K562 (cell line): Measurements from ENCODE around the gene ARNT2.

Source experiments
- EGR1 ChIP-seq: fragments of 450-650 bp; conservative IDR thresholded peaks from 2 replicates; pipeline ENCODE4 v1.6.1; 2017; ENCODE audit warnings: mild to moderate bottlenecking
- ELF4 ChIP-seq: fragments of 450-650 bp; formaldehyde crosslinking; IDR thresholded peaks from 2 replicates; pipeline ENCODE4 v1.4.0; 2022; ENCODE audit warnings: missing genetic modification characterization
- JUN ChIP-seq, 2 experiments: sonication (generic) in 1 of 2; formaldehyde crosslinking in 1 of 2; IDR thresholded peaks; 2 replicates each; pipeline versions ENCODE4 v1.6.1 to v1.8.0; 2012 to 2022; ENCODE audit warnings: borderline replicate concordance in 2 of 2, mild to moderate bottlenecking in 2 of 2, improper control_type of control experiment in 1 of 2, low read depth in 1 of 2, low read length in 1 of 2, missing genetic modification reagents in 1 of 2
- NCOR1 ChIP-seq: fragments of 450-650 bp; IDR thresholded peaks from 2 replicates; pipeline ENCODE4 v1.6.1; 2016; ENCODE audit warnings: mild to moderate bottlenecking, moderate library complexity
- NEUROD1 ChIP-seq: fragments of 150-350 bp; IDR thresholded peaks from 2 replicates; pipeline ENCODE4 v1.6.1; 2014; ENCODE audit warnings: borderline replicate concordance, low read length, low read depth; ENCODE audit not compliant: partially characterized antibody
- POLR2A ChIP-seq: fragments of 450-650 bp; conservative IDR thresholded peaks from 2 replicates; pipeline ENCODE4 v1.6.1; 2016
- RAD21 ChIP-seq, 2 experiments: fragments of 250-450 bp in 1 of 2; fragments of 450-650 bp in 1 of 2; sonication (Bioruptor Pico) in 1 of 2; formaldehyde crosslinking in 1 of 2; IDR thresholded peaks in 1 of 2; conservative IDR thresholded peaks in 1 of 2; 2 replicates each; pipeline versions ENCODE4 v1.4.0 to v1.8.0; 2020 to 2022; ENCODE audit warnings: mild to moderate bottlenecking in 2 of 2, moderate library complexity in 1 of 2
- TCF7L2 ChIP-seq: fragments of 150-350 bp; IDR thresholded peaks from 2 replicates; pipeline ENCODE4 v1.6.1; 2016; ENCODE audit warnings: low read depth, mild to moderate bottlenecking, low read length, moderate library complexity
- ZBTB8A ChIP-seq: fragments of 450-650 bp; IDR thresholded peaks from 2 replicates; pipeline ENCODE4 v1.6.1; 2018; ENCODE audit warnings: mild to moderate bottlenecking, moderate library complexity; ENCODE audit not compliant: partially characterized antibody
- TF ChIP-seq, protein P1 (sequence below), 3 experiments: IDR thresholded peaks in 2 of 3; conservative IDR thresholded peaks in 1 of 3; 2 replicates each; pipeline ENCODE4 v1.5.1; 2011 to 2012; ENCODE audit warnings: low read length in 3 of 3, mild to moderate bottlenecking in 3 of 3, control low read depth in 2 of 3, improper control_type of control experiment in 1 of 3, inconsistent platforms in 1 of 3, low read depth in 1 of 3, mixed read lengths in 1 of 3, moderate library complexity in 1 of 3; ENCODE audit not compliant: insufficient read depth in 2 of 3
- TF ChIP-seq, protein P2 (sequence below): sonication (generic); formaldehyde crosslinking; IDR thresholded peaks from 2 replicates; pipeline ENCODE4 v1.8.0; 2022; ENCODE audit warnings: mild to moderate bottlenecking, missing genetic modification reagents

DNA sequence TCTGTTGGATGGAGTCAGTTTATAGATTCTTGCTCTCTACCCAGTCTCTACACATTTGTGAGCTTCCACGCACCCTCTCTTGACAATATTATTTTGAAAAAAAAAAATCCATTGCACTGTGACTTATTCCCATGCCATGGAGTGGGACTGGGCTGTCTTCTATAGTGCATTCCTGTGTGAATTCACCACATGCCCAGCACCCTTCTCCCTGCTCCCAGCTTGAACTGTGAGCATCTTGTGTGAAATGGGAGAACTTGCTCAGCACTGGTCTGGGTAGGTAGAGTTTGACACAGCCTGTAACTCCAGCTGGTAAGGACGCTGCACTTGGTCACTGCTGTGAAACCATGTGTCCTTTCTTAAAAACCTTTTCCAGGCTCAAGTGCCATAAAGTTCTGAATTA is 91.9 kb downstream of the ARNT2 start:
- TF ChIP-seq ZBTB8A (no peak), EGR1 (no peak), POLR2A (no peak), RAD21 (CRISPR knock-in tag; conservative IDR thresholded peaks at IDR 0.05 in 1 of 2, IDR thresholded peaks at IDR 0.05 in 1 of 2) (no peak), ELF4 (no peak), TCF7L2 (no peak), JUN (IDR thresholded peaks at IDR 0.05; ENCODE audit: borderline replicate concordance, low read depth, low read length) (no peak), JUN (CRISPR knock-in tag; IDR thresholded peaks at IDR 0.05; ENCODE audit: borderline replicate concordance) (no peak), NEUROD1 (no peak), NCOR1 (no peak)
- TF ChIP-seq, protein P1, sequence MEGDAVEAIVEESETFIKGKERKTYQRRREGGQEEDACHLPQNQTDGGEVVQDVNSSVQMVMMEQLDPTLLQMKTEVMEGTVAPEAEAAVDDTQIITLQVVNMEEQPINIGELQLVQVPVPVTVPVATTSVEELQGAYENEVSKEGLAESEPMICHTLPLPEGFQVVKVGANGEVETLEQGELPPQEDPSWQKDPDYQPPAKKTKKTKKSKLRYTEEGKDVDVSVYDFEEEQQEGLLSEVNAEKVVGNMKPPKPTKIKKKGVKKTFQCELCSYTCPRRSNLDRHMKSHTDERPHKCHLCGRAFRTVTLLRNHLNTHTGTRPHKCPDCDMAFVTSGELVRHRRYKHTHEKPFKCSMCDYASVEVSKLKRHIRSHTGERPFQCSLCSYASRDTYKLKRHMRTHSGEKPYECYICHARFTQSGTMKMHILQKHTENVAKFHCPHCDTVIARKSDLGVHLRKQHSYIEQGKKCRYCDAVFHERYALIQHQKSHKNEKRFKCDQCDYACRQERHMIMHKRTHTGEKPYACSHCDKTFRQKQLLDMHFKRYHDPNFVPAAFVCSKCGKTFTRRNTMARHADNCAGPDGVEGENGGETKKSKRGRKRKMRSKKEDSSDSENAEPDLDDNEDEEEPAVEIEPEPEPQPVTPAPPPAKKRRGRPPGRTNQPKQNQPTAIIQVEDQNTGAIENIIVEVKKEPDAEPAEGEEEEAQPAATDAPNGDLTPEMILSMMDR (IDR thresholded peaks at IDR 0.05 in 2 of 3, conservative IDR thresholded peaks at IDR 0.05 in 1 of 3; ENCODE audit: insufficient read depth in 2 of 3, low read depth in 1 of 3, low read length in 3 of 3), result no peak
- TF ChIP-seq, protein P2, sequence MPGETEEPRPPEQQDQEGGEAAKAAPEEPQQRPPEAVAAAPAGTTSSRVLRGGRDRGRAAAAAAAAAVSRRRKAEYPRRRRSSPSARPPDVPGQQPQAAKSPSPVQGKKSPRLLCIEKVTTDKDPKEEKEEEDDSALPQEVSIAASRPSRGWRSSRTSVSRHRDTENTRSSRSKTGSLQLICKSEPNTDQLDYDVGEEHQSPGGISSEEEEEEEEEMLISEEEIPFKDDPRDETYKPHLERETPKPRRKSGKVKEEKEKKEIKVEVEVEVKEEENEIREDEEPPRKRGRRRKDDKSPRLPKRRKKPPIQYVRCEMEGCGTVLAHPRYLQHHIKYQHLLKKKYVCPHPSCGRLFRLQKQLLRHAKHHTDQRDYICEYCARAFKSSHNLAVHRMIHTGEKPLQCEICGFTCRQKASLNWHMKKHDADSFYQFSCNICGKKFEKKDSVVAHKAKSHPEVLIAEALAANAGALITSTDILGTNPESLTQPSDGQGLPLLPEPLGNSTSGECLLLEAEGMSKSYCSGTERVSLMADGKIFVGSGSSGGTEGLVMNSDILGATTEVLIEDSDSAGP (CRISPR knock-in tag), result no peak
